ENCODE results near the gene C10orf62.
"Not testable (repeated sequence)": the region's sequence is repeated elsewhere in the genome, so short reads cannot be mapped to it uniquely, and the experiment has no call there.

The C10orf62 gene

GRCh38 chr10:97566336-97566996 lies 23.1 kb upstream of the C10orf62 start:
- DNase-seq = no peak

GRCh38 chr10:97567891-97568290 lies 21.6 kb upstream of the C10orf62 start:
- DNase-seq = no peak

- no peak for DNase-seq
Observed at GRCh38 chr10:97570146-97570788, 19.3 kb upstream of the C10orf62 start.

GRCh38 chr10:97570789-97571471 lies 18.6 kb upstream of the C10orf62 start:
- peak in 1 of 2 experiments; percentile 8 for DNase-seq

- no peak for DNase-seq
Observed at GRCh38 chr10:97571622-97572021, 17.9 kb upstream of the C10orf62 start.

- peak; percentile 19 to 60 for DNase-seq
Observed at GRCh38 chr10:97572214-97572989, 17.1 kb upstream of the C10orf62 start, which contains the start of gene ANKRD2. Gene ANKRD2, plus strand, starts transcription at chr10:97572779. Its CDS starts 10 bp downstream, at chr10:97572789.

GRCh38 chr10:97573021-97573420 lies 16.5 kb upstream of the C10orf62 start:
- DNase-seq = no peak

GRCh38 chr10:97573672-97574071 lies 15.8 kb upstream of the C10orf62 start:
- DNase-seq = no peak

- peak in 1 of 2 experiments; percentile 12 for DNase-seq
Observed at GRCh38 chr10:97574374-97575126, 15.0 kb upstream of the C10orf62 start.

- DNase-seq = no peak
Observed at GRCh38 chr10:97575127-97575668, 14.3 kb upstream of the C10orf62 start.

GRCh38 chr10:97576487-97576886 lies 13.0 kb upstream of the C10orf62 start:
- not testable (repeated sequence) for DNase-seq

- DNase-seq = no peak
Observed at GRCh38 chr10:97577701-97578100, 11.8 kb upstream of the C10orf62 start.

GRCh38 chr10:97578171-97578844 lies 11.2 kb upstream of the C10orf62 start:
- DNase-seq = no peak

- DNase-seq = no peak
Observed at GRCh38 chr10:97580421-97581367, 8.8 kb upstream of the C10orf62 start.

GRCh38 chr10:97582169-97582568 lies 7.4 kb upstream of the C10orf62 start:
- DNase-seq = no peak

GRCh38 chr10:97583476-97583875 lies 6.0 kb upstream of the C10orf62 start:
- DNase-seq = no peak

GRCh38 chr10:97584060-97584797 lies 5.3 kb upstream of the C10orf62 start, which contains the start of gene HOGA1:
Gene HOGA1, plus strand, starts transcription at chr10:97584389. Its CDS starts 315 bp downstream, at chr10:97584704.
- DNase-seq = peak; percentile 38 to 79

- no peak for DNase-seq
Observed at GRCh38 chr10:97584798-97585438, 4.6 kb upstream of the C10orf62 start.

- DNase-seq = no peak
Observed at GRCh38 chr10:97585439-97585811, 4.1 kb upstream of the C10orf62 start.

All from NCI-H446 (cell line).